Endothelial cell of umbilical vein (primary cell): ENCODE data around the gene TSPAN9. TPM values are rescaled to one million over a fixed set of nuclear protein-coding genes. Genes with fewer than 3 reads are reported as not detected.

ENCODE experiments used
- BruUV-seq: library from RNA; stranded (reverse); fragments of 400-500 nt; replicated peaks from 2 replicates; lab custom pipeline; 2021; lab: Mats Ljungman, UMichigan
- CTCF ChIA-PET: fragments of 300-600, 350-600 bp; sonication (Branson Sonifier 250); formaldehyde crosslinking; loops from one replicate; lab custom pipeline; 2021; ENCODE audit warnings: antibody characterized with exemption, inconsistent platforms; lab: Charles Lee
- POLR2A ChIA-PET: fragments of 300-600, 350-600 bp; sonication (Branson Sonifier 250); formaldehyde crosslinking; loops from one replicate; lab custom pipeline; 2021; ENCODE audit warnings: antibody characterized with exemption, inconsistent platforms; lab: Charles Lee
- DNase-seq: peaks from one replicate; pipeline ENCODE4 v3.0.0-alpha.2; 2011; ENCODE audit warnings: low read depth, low spot score
- FAIRE-seq: peaks from 2 replicates; lab custom pipeline; 2011; peaks lifted over from hg19 to GRCh38; lab: Jason Lieb, UNC
- H2AFZ ChIP-seq: 2 replicates; pipeline ENCODE4 v1.6.0; 2012; ENCODE audit warnings: low read depth, low read length, control low read depth, inconsistent platforms
- H3K27ac ChIP-seq: 2 replicates; pipeline ENCODE4 v1.5.1; 2011; ENCODE audit warnings: low read depth, mild to moderate bottlenecking, control low read depth, low read length, moderate library complexity; ENCODE audit not compliant: insufficient read depth
- H3K27me3 ChIP-seq, 2 experiments: 2 replicates each; pipeline versions ENCODE4 v1.6.0 to v1.6.1; 2011; ENCODE audit warnings: low read length in 2 of 2, mixed read lengths in 1 of 2; ENCODE audit not compliant: control insufficient read depth in 2 of 2, insufficient read depth in 2 of 2
- H3K36me3 ChIP-seq, 2 experiments: 2 replicates in 1 of 2; 3 replicates in 1 of 2; pipeline ENCODE4 v1.5.1; 2011; ENCODE audit warnings: low read length in 2 of 2, mild to moderate bottlenecking in 1 of 2, moderate library complexity in 1 of 2; ENCODE audit not compliant: control insufficient read depth in 2 of 2, insufficient read depth in 2 of 2; ENCODE audit errors: extremely low read depth in 1 of 2
- H3K4me1 ChIP-seq: 3 replicates; pipeline ENCODE4 v1.5.1; 2011; ENCODE audit warnings: mild to moderate bottlenecking, low read length; ENCODE audit not compliant: control insufficient read depth, insufficient read depth; ENCODE audit errors: extremely low read depth
- H3K4me2 ChIP-seq: 2 replicates; pipeline ENCODE4 v1.6.1; 2011; ENCODE audit warnings: low read length, control low read depth, mixed read lengths; ENCODE audit not compliant: insufficient read depth
- H3K4me3 ChIP-seq, 3 experiments: fragments of 200-600 bp in 1 of 3; sonication (generic), shearing (Covaris generic) in 1 of 3; replicated peaks in 1 of 3; 2 replicates each; pipeline ENCODE4 v1.5.1; 2011 to 2016; ENCODE audit warnings: control low read depth in 3 of 3, low read length in 3 of 3, mild to moderate bottlenecking in 2 of 3, inconsistent platforms in 1 of 3, low read depth in 1 of 3, moderate library complexity in 1 of 3; ENCODE audit not compliant: insufficient read depth in 1 of 3
- H3K79me2 ChIP-seq: 2 replicates; pipeline ENCODE4 v1.6.0; 2012; ENCODE audit warnings: low read length, inconsistent platforms; ENCODE audit not compliant: control insufficient read depth, insufficient read depth
- H3K9ac ChIP-seq: replicated peaks from 2 replicates; pipeline ENCODE3; 2011; ENCODE audit warnings: low read length, control low read depth; ENCODE audit not compliant: insufficient read depth; ENCODE audit errors: extremely low read depth
- H3K9me1 ChIP-seq: replicated peaks from 3 replicates; pipeline ENCODE4 v1.6.0; 2011; ENCODE audit warnings: mild to moderate bottlenecking, low read length; ENCODE audit not compliant: control insufficient read depth, insufficient read depth; ENCODE audit errors: extremely low read depth
- H3K9me3 ChIP-seq: replicated peaks from 2 replicates; pipeline ENCODE4 v1.5.1; 2012; ENCODE audit warnings: low read length, inconsistent platforms; ENCODE audit not compliant: control insufficient read depth, insufficient read depth
- H4K20me1 ChIP-seq: replicated peaks from 2 replicates; pipeline ENCODE3; 2011; ENCODE audit warnings: mild to moderate bottlenecking, low read length; ENCODE audit not compliant: control insufficient read depth, insufficient read depth; ENCODE audit errors: extremely low read depth
- CTCF ChIP-seq, 2 donors: IDR thresholded peaks; 1 replicate in 1 of 2; 2 replicates in 1 of 2; pipeline ENCODE4 v1.5.1; 2011; ENCODE audit warnings: low read length in 2 of 2, mild to moderate bottlenecking in 2 of 2, moderate library complexity in 2 of 2, control low read depth in 1 of 2, inconsistent platforms in 1 of 2, low read depth in 1 of 2; ENCODE audit not compliant: insufficient read depth in 1 of 2; ENCODE audit errors: extremely low read depth in 1 of 2
- EZH2 ChIP-seq: IDR thresholded peaks from 2 replicates; pipeline ENCODE4 v1.6.1; 2012; ENCODE audit warnings: borderline replicate concordance, low read depth, mild to moderate bottlenecking, moderate library complexity, low read length, inconsistent platforms; ENCODE audit not compliant: severe bottlenecking
- FOS ChIP-seq: IDR thresholded peaks from 2 replicates; pipeline ENCODE4 v1.6.1; 2011; ENCODE audit warnings: mild to moderate bottlenecking, low read length, moderate library complexity, borderline replicate concordance; ENCODE audit not compliant: insufficient read depth
- GATA2 ChIP-seq: IDR thresholded peaks from 2 replicates; pipeline ENCODE4 v1.7.0; 2011; ENCODE audit warnings: low read depth, mild to moderate bottlenecking, moderate library complexity, mixed read lengths, low read length; ENCODE audit not compliant: insufficient read length, insufficient read depth
- JUN ChIP-seq: IDR thresholded peaks from 2 replicates; pipeline ENCODE4 v1.6.1; 2011; ENCODE audit warnings: borderline replicate concordance, low read depth; ENCODE audit not compliant: insufficient read length, insufficient read depth
- MYC ChIP-seq: IDR thresholded peaks from one replicate; pipeline ENCODE4 v1.6.1; 2011; ENCODE audit warnings: mild to moderate bottlenecking, low read depth, low read length
- POLR2A ChIP-seq: IDR thresholded peaks from 2 replicates; pipeline ENCODE4 v1.6.1; 2012; ENCODE audit warnings: low read depth, mild to moderate bottlenecking, control low read depth, low read length
- dilution Hi-C: fragments of 300-500 bp; cut with MboI; formaldehyde crosslinking; loops from one replicate; pipeline ENCODE4 v1.15.0; 2019; ENCODE audit warnings: low sequenced_read_pairs; ENCODE audit not compliant: extremely low pct_ligation_motif_present
- intact Hi-C: fragments of 100-400 bp; cut with micrococcal nuclease; formaldehyde crosslinking; loops from one replicate; pipeline ENCODE4 v1.10.0; 2022
- polyA plus RNA-seq, 4 experiments: library from polyadenylated mRNA; depleted of rRNA in 3 of 4; stranded (reverse) in 3 of 4; unstranded in 1 of 4; fragments of >200 nt; gene quantifications; 2 replicates each; pipeline versions ENCODE4 v1.2.1 to v1.2.3, GENCODE V29; 2011 to 2012; ENCODE audit warnings: missing spikeins in 1 of 4
- total RNA-seq: library from RNA; stranded (reverse); gene quantifications from 2 replicates; pipeline ENCODE4 v1.2.3, GENCODE V29; 2021

TSPAN9 gene
- total and polyA plus RNA-seq, 2 donors (not counting 3 experiments of a cell fraction or from before 2014, with no cell fraction given) = 43.3 to 66.8 TPM

DNA sequence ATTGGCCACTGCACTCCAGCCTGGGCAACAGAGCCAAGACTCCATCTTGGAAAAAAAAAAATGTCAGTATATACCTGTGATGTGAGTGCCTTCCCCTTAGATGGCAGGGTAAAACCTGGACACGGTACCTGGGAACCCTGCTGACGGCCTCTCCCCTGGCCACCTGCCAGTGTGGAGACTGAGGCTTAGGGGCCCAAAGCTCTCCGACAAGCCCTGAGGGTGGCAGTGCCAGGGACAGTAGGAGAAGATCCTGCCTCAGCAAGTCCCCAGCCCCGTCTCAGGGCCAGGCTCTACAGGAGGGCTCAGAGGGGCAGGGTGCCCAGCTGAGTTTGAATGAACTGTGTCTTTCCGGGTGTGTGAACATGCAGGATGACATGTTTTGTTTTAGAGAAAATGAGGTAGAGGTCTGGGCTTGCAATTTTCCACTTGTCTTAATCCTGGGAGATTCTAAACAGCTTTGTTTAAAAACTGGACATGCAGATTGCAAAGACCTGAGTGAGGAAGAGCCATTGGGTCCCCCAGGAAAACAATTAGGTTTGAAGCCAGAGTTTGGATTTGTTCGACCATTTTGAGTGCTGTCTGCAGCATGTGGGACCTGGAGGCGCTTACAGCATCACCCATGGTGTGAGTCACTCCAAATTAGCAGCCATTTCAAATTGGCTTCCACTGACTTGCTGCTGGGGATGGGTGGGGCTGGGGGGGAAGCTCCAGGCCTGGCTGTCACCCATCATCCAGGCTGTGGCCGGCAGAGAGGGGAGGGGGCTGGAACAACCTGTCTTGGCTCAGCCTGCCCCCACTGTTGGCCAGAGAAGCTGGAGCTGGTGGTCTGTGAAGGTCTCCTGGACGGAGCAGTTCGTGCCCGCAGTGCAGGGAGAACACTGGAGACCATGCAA, 10.8 kb downstream of the TSPAN9 start:
- H2AFZ ChIP-seq = no peak overlapping the region
- H3K4me3 ChIP-seq = no peak overlapping the region
- CTCF ChIA-PET = interaction anchor here (0.9 to 2.9 kb wide), 4 partner anchors 10 to 35 kb away, joined by 3 to 9 read pairs (median 3); no protein-coding TSS in a partner anchor
- no peaks in the 10 kb centered on the region for H4K20me1 ChIP-seq
- BruUV-seq = no TSS peak
- no peaks in the 10 kb centered on the region for H3K79me2 ChIP-seq
- FAIRE-seq = no peak
- H3K4me2 ChIP-seq = no peak overlapping the region
- intact Hi-C loops (no loop called here), dilution Hi-C loops (no loop called here)
- POLR2A ChIA-PET = no interaction called here
- H3K9me1 ChIP-seq = no peaks in the 10 kb centered on the region
- TF ChIP-seq JUN (no peak), EZH2 (no peak), CTCF (IDR thresholded peaks at IDR 0.05; ENCODE audit: extremely low read depth in 1 of 2, insufficient read depth in 1 of 2, low read depth in 1 of 2, low read length in 2 of 2) (no peak), GATA2 (no peak), FOS (no peak), MYC (no peak), POLR2A (no peak)
- H3K36me3 ChIP-seq = peaks cover 0 to 10% of the 10 kb centered on the region in 2 experiments
- H3K27me3 ChIP-seq = no peaks in the 10 kb centered on the region
- no peaks in the 10 kb centered on the region for H3K9me3 ChIP-seq
- DNase-seq = no peak
- no peak overlapping the region for H3K9ac ChIP-seq
- H3K4me1 ChIP-seq = peaks cover 15% of the 10 kb centered on the region
- H3K27ac ChIP-seq = no peak overlapping the region
